Neural progenitor cell (in vitro differentiated cells): ENCODE data around the gene ZNF202. TPM values are rescaled to one million over a fixed set of nuclear protein-coding genes. Genes with fewer than 3 reads are reported as not detected.

Experiments
- DNase-seq: peaks from one replicate; pipeline ENCODE4 v3.0.0-alpha.2; 2016; ENCODE audit warnings: low spot score
- H2AFZ ChIP-seq: fragments of 200-600 bp; sonication (generic); replicated peaks from 2 replicates; pipeline ENCODE4 v1.6.1; 2016; ENCODE audit warnings: antibody characterized with exemption
- H3F3A ChIP-seq: fragments of 200-600 bp; sonication (generic); 2 replicates; pipeline ENCODE4 v1.6.1; 2016; ENCODE audit warnings: antibody characterized with exemption, low read depth
- H3K27ac ChIP-seq: fragments of 200-600 bp; sonication (generic); 2 replicates; pipeline ENCODE4 v1.5.1; 2016; ENCODE audit warnings: mild to moderate bottlenecking
- H3K27me3 ChIP-seq: fragments of 200-600 bp; sonication (generic); 2 replicates; pipeline ENCODE4 v1.6.1; 2016; ENCODE audit warnings: mild to moderate bottlenecking, moderate library complexity
- H3K36me3 ChIP-seq: fragments of 200-600 bp; sonication (generic); 2 replicates; pipeline ENCODE4 v1.5.1; 2016
- H3K4me1 ChIP-seq: fragments of 200-600 bp; sonication (generic); 2 replicates; pipeline ENCODE4 v1.6.1; 2016; ENCODE audit warnings: mixed run types
- H3K4me2 ChIP-seq: fragments of 200-600 bp; sonication (generic); 2 replicates; pipeline ENCODE4 v1.6.1; 2016
- H3K4me3 ChIP-seq: fragments of 200-600 bp; sonication (generic); 2 replicates; pipeline ENCODE4 v1.5.1; 2016
- H3K79me2 ChIP-seq: fragments of 200-600 bp; sonication (generic); 2 replicates; pipeline ENCODE4 v1.6.1; 2016; ENCODE audit warnings: low read depth
- H3K9ac ChIP-seq: fragments of 200-600 bp; sonication (generic); 2 replicates; pipeline ENCODE4 v1.6.1; 2016
- H3K9me3 ChIP-seq: fragments of 200-600 bp; sonication (generic); 2 replicates; pipeline ENCODE4 v1.5.1; 2016; ENCODE audit warnings: low read depth
- H4K20me1 ChIP-seq: fragments of 200-600 bp; sonication (generic); 2 replicates; pipeline ENCODE4 v1.6.1; 2016; ENCODE audit warnings: low read depth
- H3K27ac Mint-ChIP-seq: 3 replicates; pipeline ENCODE4 v1.8.0; 2021; ENCODE audit warnings: mixed read lengths
- H3K27me3 Mint-ChIP-seq: 2 replicates; pipeline ENCODE4 v1.8.0; 2022; ENCODE audit warnings: low read depth, mild to moderate bottlenecking, inconsistent platforms, moderate library complexity, mixed read lengths; ENCODE audit not compliant: insufficient read depth
- H3K36me3 Mint-ChIP-seq: 3 replicates; pipeline ENCODE4 v1.8.0; 2021; ENCODE audit warnings: mixed read lengths
- H3K4me1 Mint-ChIP-seq: 3 replicates; pipeline ENCODE4 v1.8.0; 2021; ENCODE audit warnings: mixed read lengths
- H3K4me3 Mint-ChIP-seq: 3 replicates; pipeline ENCODE4 v1.8.0; 2021; ENCODE audit warnings: mild to moderate bottlenecking, moderate library complexity, mixed read lengths
- H3K9me3 Mint-ChIP-seq: 3 replicates; pipeline ENCODE4 v1.8.0; 2020; ENCODE audit warnings: mixed read lengths
- CTCF ChIP-seq: fragments of 200-600 bp; sonication (generic); IDR thresholded peaks from 2 replicates; pipeline ENCODE4 v1.5.1; 2017; ENCODE audit warnings: antibody characterized with exemption, mild to moderate bottlenecking
- EZH2 ChIP-seq: fragments of 200-600 bp; sonication (generic); IDR thresholded peaks from 2 replicates; pipeline ENCODE4 v1.6.1; 2017; ENCODE audit warnings: antibody characterized with exemption, mild to moderate bottlenecking, moderate library complexity
- EZH2phosphoT487 ChIP-seq: fragments of 200-600 bp; sonication (generic); IDR thresholded peaks from 2 replicates; pipeline ENCODE4 v1.6.1; 2017; ENCODE audit warnings: antibody characterized with exemption
- total RNA-seq: library from RNA; depleted of rRNA; stranded (reverse); fragments of >200 nt; gene quantifications from 2 replicates; pipeline ENCODE4 v1.2.3, GENCODE V29; 2015; ENCODE audit warnings: low replicate concordance

Gene ZNF202
- total RNA-seq, 1 donor from 2014 or later = 16.4 TPM

- peaks cover 96% of the 10 kb centered on the region for H3K79me2 ChIP-seq
- H3K4me3 ChIP-seq = no peak overlapping the region
- no peak overlapping the region for H3K27ac ChIP-seq
- H3K27ac Mint-ChIP-seq = no peak overlapping the region
- no peak overlapping the region for H2AFZ ChIP-seq
- no peak overlapping the region for H3K4me2 ChIP-seq
- H3K4me3 Mint-ChIP-seq = no peak overlapping the region
- H3K4me1 ChIP-seq = peaks cover 7% of the 10 kb centered on the region
- H3K27me3 Mint-ChIP-seq = peaks cover 6% of the 10 kb centered on the region
- peaks cover 40% of the 10 kb centered on the region for H3K36me3 Mint-ChIP-seq
- peaks cover 21% of the 10 kb centered on the region for H3K36me3 ChIP-seq
- peaks cover 21% of the 10 kb centered on the region for H4K20me1 ChIP-seq
- no peak for DNase-seq
- peaks cover 8% of the 10 kb centered on the region for H3K4me1 Mint-ChIP-seq
- no peak overlapping the region for H3K9ac ChIP-seq
- H3K9me3 Mint-ChIP-seq = peaks cover 8% of the 10 kb centered on the region
- H3K9me3 ChIP-seq = no peaks in the 10 kb centered on the region
- H3F3A ChIP-seq = no peaks in the 10 kb centered on the region
- H3K27me3 ChIP-seq = no peaks in the 10 kb centered on the region
- no peak for TF ChIP-seq EZH2
- no peak for TF ChIP-seq CTCF
- no peak for TF ChIP-seq EZH2phosphoT487
Measured at GRCh38 chr11:123736769-123737168, 4.7 kb downstream of the ZNF202 start.

GRCh38 chr11:123729602-123730001, 11.9 kb downstream of the ZNF202 start:
- no peak for DNase-seq
- TF ChIP-seq EZH2phosphoT487 (no peak), EZH2 (no peak), CTCF (no peak)
- no peaks in the 10 kb centered on the region for H3K9me3 ChIP-seq
- H3K36me3 ChIP-seq = peaks cover 35% of the 10 kb centered on the region
- H3K27me3 ChIP-seq = no peaks in the 10 kb centered on the region
- H3K79me2 ChIP-seq = peaks cover 29% of the 10 kb centered on the region
- no peak overlapping the region for H2AFZ ChIP-seq
- no peaks in the 10 kb centered on the region for H3F3A ChIP-seq
- H3K27ac ChIP-seq = no peak overlapping the region
- H3K4me1 Mint-ChIP-seq = no peaks in the 10 kb centered on the region
- peaks cover 50% of the 10 kb centered on the region for H3K36me3 Mint-ChIP-seq
- H3K4me1 ChIP-seq = no peaks in the 10 kb centered on the region
- peaks cover 2% of the 10 kb centered on the region for H3K27me3 Mint-ChIP-seq
- no peak overlapping the region for H3K4me3 ChIP-seq
- H3K9ac ChIP-seq = no peak overlapping the region
- H3K9me3 Mint-ChIP-seq = peaks cover 6% of the 10 kb centered on the region
- H3K4me2 ChIP-seq = no peak overlapping the region
- H3K27ac Mint-ChIP-seq = no peak overlapping the region
- H4K20me1 ChIP-seq = peaks cover 7% of the 10 kb centered on the region
- H3K4me3 Mint-ChIP-seq = no peak overlapping the region

- Histone ChIP-seq H3K36me3 (peaks cover 38% of the 10 kb centered on the region), H3K9me3 (no peaks in the 10 kb centered on the region), H4K20me1 (no peaks in the 10 kb centered on the region), H2AFZ (no peak overlapping the region), H3K4me2 (no peak overlapping the region), H3K27ac (no peak overlapping the region), H3K4me1 (no peaks in the 10 kb centered on the region), H3K79me2 (no peaks in the 10 kb centered on the region), H3F3A (no peaks in the 10 kb centered on the region), H3K9ac (no peak overlapping the region), H3K27me3 (no peaks in the 10 kb centered on the region), H3K4me3 (no peak overlapping the region)
- H3K27ac Mint-ChIP-seq = no peak overlapping the region
- H3K4me3 Mint-ChIP-seq = no peak overlapping the region
- no peak for TF ChIP-seq EZH2phosphoT487
- no peak for TF ChIP-seq EZH2
- no peak for TF ChIP-seq CTCF
- no peaks in the 10 kb centered on the region for H3K4me1 Mint-ChIP-seq
- peaks cover 56% of the 10 kb centered on the region for H3K36me3 Mint-ChIP-seq
- H3K9me3 Mint-ChIP-seq = peaks cover 6% of the 10 kb centered on the region
- H3K27me3 Mint-ChIP-seq = peaks cover 2% of the 10 kb centered on the region
- no peak for DNase-seq
Measured at GRCh38 chr11:123725995-123726655, 15.3 kb downstream of the ZNF202 start.
